T-helper 1 cell treated with Interleukin-12 subunit alpha and Interleukin-12 subunit beta and Interleukin-4 antibody, amounts not matched to agents 30 ng/mL and 1 ng/mL, for 36 hours (primary cell): ENCODE data around the gene FRS2. TPM values are rescaled to one million over a fixed set of nuclear protein-coding genes. Genes with fewer than 3 reads are reported as not detected.

Experiments
- intact Hi-C: fragments of 100-400 bp; cut with micrococcal nuclease; formaldehyde crosslinking; loops from one replicate; pipeline ENCODE4 v1.15.1; 2024
- total RNA-seq: library from RNA; stranded (reverse); gene quantifications from 2 replicates; pipeline ENCODE4 v1.2.3, GENCODE V29; 2022

Gene FRS2
- total RNA-seq, 1 donor from 2014 or later = 19.3 TPM

DNA sequence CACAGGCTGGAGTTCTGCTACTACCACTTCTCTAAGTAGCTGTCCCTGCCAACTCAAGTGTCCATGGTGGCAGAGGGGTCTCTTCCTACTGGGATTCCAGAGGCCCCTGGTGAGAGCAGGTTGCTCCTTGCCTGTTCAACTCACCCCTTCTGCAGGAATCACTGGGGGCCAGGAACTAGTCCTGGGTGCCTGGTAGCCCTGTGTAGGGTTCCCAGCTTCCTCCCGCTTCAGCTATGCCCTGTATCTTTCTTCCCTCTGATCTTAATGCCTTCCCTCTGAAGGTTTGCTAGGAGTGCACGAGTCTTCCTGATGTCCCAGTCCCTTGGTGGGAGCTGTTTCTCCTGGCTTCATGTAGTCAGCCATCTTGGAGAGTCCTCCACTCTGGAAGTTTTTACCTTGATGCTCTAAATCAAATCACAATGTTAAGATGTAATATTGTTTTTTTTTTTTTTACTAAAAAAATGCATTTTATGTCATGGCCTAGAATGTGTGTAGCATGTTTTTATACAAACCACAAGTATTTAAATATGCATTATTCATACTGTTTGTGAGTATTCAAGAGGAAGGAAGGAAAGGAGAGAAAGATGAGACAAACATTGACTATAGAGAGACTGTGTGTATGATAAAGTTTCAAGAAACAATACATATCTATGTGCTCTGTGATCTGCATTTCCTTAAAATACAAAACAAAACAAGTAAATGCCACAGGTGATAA is 54.7 kb downstream of the FRS2 start:
- intact Hi-C loops = no loop called here

DNA sequence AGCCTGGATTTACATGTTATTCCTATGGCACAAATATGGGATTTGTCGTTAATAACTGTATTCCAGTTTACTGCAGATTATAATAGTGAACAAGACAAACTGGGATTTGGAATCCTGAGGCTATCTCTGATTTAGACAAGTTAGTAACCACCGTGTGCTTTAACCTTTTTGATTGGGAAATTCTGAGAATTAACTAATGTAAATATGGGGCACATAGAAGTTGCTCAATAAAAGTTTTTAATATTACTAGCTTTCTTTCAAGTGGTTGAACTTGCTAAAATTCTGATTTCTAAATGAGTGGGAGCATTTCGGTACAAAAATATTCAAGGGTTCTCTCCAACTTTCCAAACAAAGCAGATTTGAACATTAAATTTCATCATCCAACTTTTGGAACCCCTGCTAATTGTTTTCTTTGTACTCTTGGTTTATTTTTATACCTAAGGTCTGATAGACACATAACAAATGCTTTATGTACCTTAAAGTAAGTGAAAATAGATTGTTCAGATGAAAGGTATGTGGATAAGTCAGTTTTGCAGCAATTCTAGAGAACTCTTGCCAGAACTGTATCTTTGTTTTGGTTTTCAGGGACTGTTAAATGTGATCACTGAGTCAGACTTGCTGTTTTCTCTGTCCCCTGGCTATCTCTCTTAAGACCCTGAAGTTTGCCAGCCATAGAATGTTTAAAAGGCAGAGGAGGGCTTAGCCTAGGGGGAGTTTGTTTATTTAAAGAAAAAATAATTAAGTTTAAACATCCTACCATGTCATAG is 57.5 kb downstream of the FRS2 start:
- intact Hi-C loops = no loop called here

DNA sequence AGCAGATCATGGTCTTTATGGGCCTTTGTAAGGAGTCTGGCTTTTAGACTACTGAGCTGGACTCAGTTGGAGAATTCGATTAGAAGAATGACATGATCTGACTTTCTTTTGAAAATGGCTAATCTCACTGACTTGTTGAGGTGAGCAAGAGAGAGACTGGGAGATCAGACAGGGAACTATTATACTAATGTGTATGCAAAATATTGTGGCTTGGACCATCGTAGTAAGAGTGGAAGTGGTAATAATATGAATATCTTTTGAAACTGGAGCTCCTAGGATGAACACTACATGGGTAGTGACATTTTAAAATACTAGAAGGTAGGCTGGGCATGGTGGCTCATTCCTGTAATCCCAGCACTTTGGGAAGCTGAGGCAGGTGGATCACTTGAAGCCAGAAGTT is 58.8 kb downstream of the FRS2 start:
- intact Hi-C loops = no loop called here

DNA sequence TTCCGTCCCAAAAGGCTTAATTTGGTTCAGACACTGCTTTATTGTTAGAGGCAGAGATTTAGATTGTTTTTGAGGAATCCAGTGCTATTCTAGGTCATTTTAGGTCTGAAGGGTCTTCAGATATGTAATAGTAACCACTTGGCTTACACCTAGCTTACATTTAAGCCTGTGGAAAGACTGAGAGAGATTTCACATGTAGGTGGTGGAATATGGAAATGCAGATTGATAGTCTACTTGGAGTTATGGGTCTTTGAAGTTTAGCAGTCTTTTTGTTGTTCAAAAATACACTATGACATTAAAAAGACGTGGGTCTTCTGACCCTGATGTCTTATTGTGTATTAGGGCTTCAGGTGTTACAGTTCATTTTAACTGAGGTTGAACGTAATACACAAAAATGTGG is 63.7 kb downstream of the FRS2 start:
- intact Hi-C loops = loop anchor here (5.0 kb wide), 1 partner anchor 62 kb away; the partner anchor contains the start of gene FRS2

DNA sequence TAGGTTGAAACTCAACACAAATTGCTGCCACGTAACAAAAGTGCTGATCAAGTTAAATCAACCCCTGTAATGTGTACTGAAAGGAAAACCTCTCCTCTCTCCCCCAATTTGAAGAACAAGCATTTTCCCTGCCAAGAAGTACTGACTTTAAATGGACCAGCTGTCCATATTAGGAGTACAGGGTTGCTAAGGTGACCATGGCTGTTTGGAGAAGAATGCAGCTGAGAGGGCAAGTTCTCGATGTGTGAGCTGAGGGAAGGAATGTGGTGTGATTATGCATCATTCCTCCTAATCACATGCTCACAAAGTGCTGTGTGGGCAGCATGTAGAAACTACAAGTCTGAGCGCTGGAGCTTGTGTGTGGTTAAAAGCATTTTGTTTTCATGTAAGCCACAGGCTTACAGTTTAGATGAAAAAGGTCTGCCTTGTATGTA is 64.2 kb downstream of the FRS2 start:
- intact Hi-C loops = loop anchor here (5.0 kb wide), 1 partner anchor 62 kb away; the partner anchor contains the start of gene FRS2

DNA sequence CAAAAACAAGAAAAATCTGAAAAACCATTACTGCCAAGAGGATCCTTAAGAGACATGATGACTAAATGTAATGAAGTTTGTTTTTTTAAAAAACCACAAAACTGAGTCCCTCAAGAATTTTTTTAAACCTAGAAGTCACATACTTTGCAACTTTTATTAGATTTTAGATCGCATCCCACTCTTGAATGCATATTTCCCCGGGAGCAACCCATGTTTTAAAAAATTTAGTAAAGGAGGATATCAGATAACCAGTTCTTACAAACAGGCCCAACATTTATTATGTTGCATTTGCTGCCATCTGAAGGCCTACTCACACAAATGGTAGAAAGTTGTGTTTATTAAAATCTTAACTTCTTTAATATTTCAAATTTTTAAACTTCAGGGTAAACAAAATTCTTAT is 70.8 kb downstream of the FRS2 start:
- intact Hi-C loops = no loop called here

DNA sequence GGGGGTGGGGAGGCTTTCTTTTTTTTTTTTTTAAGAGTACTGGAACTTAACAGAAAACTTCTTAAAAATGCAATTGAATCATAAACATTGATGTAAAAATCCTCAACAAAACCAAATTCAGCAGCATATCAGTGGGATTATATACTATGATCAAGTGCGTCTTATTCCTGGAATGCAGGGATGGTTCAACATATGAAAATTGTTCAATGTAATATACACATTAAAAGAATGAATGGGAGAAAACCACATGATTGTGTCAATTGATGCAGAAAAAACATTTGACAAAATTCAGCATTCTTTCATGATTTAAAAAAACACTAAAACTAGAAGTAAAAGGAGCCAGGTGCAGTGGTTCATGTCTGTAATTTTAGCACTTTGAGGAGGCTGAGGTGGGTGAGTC is 73.9 kb downstream of the FRS2 start:
- intact Hi-C loops = no loop called here

DNA sequence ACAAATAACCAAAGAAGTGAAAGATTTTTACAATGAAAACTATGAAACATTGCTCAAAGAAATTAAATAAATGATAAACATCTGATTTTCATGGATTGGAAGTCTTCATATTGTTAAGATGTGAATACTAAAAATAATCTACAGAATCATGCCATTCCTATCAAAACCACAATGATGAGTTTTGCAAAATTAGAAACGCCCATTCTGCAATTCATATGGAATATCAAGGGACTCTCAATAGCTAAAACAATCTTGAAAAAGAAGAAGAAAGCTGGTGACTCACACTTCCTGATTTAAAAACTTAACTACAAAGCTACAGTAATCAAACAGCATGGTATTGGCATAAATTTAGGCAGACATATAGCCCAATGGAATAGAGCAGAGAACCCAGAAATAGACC is 74.9 kb downstream of the FRS2 start:
- intact Hi-C loops = no loop called here

DNA sequence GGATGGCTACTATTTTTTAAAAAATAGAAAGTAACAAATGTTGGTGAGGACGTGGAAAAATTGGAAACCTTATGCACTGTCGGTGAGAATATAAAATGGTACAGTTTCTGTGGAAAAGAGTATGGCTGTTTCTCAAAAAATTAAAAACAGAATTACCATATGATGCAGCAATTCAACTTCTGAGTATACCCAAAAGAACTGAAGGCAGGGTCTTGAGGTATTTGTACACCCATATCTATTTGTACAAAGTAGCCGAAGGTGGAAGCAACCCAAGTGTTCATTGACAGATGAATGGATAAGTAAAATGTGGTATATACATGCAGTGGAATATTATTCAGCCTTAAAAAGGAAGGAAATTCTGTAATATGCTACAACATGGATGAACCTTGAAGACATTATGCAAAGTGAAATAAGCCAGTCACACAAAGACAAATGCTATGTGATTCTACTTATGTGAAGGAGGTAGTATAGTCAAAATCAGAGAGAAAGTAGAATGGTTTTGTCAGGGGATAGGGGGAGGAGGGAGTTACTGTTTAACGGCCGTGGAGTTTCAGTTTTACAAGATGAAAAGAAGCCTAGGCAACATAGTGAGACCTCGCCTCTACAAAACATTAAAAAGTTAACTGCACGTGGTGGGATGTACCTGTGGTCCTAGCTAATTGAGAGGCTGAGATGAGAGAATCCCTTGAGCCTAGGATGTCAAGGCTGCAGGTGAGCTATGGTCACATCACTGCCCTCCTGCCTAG is 76.7 kb downstream of the FRS2 start:
- intact Hi-C loops = no loop called here

DNA sequence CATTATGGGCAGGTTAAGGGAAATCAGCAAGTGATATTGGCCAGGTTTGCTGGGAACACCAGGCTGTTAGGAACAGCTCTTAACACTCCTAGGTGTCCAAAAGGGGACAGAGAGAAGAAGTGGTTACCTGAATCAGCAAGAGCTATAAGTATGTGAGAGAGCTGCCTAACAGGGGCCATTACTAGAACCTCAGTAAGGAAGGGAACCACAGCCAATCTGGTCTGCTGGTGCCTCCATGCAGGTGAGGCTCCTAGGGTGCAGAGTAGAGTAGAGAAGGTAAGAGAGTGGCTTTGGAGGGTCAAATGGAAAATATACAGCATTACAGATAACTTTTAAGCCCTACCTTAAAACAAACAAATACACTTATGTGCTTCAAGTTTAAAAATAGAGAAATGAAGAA is 78.5 kb downstream of the FRS2 start:
- intact Hi-C loops = no loop called here

DNA sequence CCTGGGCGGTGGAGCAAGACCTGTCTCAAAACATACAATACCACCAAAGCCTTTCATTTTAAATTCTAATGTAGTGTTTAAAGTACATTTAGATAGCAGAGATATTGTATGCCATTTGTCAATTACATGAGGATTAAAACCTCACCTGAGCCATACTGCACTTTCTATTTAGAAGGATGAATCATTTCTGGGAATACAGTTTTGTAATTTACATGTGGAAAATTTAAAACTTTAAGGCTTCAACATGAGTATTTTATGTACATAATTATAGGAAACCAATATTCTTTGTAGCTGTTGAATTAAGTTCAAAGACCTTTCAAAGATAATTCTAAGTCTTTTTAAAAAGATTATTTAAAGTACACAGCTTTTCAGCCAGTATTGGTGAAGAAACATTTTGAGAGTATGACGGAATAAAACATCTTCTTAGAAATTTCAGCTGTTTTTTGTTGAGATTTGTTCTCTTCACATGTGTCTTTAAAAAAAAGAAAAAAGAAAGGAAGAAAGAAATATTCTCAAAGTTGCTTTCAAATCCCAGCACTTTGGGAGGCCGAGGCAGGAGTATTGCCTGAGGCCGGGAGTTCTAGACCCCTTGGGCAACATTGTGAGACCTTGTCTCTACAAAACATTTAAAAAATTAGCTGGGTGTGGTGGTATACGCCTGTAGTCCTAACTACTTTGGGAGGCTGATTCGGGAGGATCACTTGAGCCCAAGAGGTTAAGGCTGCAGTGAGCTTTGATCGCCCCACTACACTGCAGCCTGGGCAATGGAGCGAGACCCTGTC is 80.6 kb downstream of the FRS2 start:
- intact Hi-C loops = no loop called here

DNA sequence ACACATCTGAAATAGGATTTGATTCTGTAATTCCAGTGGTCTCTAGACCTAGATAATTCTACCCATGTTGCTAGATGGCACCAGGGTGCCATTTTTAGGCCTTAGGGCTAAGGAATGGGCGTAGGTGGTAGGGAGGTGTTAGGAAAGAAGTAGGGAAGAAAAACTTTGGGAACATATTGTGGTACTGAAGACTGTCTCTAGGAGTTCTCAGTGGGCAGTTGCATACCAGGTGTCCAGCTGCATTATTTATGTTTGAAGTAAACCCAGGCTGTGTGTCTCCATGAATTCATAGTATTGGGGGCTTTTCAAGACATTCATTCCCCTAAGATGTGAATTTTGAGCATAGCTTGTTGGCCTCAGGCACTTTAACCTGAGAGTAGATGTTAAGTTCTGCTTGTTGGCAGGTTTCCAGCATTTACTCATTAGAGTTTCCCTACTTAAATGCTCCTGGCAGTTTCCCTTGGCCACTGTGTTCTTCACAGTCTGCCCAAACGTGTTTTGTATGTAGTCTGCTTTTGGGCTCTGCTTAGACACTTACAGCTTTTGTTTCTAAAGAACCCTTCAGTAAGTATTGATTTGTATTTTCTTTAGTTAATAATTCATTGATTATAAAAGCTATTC is 83.5 kb downstream of the FRS2 start:
- intact Hi-C loops = no loop called here

DNA sequence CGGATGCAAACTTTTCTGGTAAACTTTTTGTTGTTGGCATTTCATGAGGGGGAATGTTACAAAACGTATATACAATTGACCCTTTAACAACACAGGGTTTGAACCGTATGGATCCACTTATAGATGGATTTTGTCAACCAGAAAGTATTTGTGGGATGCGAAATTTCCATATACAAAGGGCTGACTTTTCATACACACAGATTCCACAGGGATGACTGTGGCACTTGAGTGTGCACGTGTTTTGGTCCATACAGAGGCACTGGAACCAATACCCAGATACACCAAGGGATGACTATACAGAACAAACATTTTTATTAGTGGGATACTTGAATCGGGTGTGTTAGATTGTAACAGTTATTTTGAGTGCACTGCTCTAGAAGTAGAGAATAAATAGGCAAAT is 85.3 kb downstream of the FRS2 start:
- intact Hi-C loops = no loop called here

DNA sequence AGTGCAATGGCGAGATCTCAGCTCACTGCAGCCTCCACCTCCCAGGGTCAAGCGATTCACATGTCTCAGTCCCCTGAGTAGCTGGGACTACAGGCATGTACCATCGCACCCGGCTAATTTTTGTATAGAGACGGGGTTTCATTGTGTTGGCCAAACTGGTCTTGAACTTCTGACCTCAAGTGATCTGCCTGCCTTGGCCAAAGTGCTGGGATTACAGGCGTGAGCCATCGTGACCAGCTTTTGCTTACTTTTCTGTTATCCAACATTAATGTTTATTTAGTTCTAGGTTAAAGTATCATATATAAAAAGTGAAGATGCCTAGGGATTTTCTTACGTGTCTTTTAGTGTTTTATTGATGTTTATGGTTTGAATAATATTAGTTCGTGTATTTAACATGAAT is 86.2 kb downstream of the FRS2 start:
- intact Hi-C loops = no loop called here

DNA sequence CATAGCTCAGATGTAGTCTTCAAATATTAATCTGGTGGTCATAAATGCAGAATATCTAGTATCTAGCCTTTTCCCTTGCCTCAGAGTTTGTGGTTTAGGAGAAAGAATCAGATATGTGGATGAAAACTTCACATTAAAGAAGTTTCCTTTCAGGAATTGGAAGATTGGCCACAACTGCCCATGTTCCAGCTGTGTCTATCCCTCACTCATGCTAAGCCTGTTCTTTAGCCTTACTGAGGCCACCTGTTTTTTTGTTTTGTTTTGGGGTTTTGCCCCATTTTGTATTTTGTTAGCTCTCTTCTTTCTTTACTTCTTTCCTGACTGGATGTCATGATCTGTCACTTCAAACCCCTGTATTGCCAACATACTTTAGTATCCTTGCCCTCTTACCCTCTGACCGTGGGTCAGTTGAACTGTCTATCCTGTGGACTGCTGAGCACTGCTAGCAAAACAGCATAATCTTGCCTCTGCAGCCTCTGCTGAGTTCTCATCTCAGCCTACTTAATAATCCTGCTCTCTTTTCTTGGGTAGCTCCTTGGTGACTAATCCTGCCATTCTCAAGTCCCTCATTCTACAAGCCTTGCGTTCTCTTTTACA is 93.1 kb downstream of the FRS2 start:
- intact Hi-C loops = no loop called here

DNA sequence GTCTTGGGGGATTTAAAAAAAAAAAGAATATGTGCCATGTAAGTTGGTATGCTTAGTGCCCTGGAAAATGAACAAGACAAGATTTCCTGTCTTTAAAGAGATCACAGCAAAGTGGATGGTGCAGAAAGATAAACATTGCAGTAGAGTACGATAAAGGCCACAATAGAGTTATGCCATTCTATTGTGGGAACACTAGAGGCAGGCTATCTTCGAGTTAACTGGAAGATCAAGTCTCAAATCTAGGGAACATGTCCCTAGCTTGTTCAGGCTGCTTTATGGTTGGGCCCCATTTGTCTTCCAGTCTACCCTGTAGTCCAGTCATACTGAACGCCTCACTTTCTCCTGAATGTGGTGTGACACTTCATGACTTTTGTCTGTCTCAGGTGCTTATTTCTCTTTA is 96.4 kb downstream of the FRS2 start:
- intact Hi-C loops = no loop called here

DNA sequence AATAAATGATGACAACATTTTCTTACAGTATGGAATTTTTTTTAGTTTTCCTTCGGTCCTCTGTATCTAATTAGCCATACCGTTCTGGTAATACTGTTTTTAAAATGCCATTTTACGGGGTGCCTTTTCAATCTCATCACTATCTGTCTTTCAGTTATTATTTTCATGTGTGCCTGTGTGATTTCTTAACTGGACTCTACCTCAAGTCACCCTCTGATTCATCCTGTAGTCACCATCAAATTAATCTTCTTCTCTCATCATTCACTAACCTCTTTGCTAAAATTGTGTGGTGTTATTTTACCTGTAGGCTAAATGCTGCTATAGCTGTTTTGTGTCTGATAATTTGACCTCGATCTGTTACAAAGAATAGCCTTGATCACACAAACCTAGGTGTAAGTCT is 99.0 kb downstream of the FRS2 start:
- intact Hi-C loops = no loop called here

DNA sequence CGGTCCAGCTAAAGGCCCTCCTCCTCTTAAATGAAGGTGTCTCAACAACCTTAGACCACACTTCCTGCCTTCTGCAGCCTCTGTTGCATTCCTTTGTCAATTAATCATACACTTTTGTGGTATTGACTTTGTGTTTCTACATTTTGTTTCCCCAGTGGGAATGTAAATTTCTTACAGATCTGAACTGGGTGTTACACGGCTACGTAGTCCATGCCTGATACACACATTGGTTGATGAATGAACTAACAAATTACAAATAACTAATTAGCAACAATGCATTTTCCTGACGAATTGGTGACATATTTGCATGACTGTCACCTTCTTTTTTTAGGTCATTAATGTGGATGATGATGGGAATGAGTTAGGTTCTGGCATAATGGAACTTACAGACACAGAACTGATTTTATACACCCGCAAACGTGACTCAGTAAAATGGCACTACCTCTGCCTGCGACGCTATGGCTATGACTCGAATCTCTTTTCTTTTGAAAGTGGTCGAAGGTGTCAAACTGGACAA is 99.9 kb downstream of the FRS2 start:
- intact Hi-C loops = loop anchor here (1.0 to 2.0 kb wide), 6 partner anchors 69 to 279 kb away; partner anchors contain the start of gene FRS2

DNA sequence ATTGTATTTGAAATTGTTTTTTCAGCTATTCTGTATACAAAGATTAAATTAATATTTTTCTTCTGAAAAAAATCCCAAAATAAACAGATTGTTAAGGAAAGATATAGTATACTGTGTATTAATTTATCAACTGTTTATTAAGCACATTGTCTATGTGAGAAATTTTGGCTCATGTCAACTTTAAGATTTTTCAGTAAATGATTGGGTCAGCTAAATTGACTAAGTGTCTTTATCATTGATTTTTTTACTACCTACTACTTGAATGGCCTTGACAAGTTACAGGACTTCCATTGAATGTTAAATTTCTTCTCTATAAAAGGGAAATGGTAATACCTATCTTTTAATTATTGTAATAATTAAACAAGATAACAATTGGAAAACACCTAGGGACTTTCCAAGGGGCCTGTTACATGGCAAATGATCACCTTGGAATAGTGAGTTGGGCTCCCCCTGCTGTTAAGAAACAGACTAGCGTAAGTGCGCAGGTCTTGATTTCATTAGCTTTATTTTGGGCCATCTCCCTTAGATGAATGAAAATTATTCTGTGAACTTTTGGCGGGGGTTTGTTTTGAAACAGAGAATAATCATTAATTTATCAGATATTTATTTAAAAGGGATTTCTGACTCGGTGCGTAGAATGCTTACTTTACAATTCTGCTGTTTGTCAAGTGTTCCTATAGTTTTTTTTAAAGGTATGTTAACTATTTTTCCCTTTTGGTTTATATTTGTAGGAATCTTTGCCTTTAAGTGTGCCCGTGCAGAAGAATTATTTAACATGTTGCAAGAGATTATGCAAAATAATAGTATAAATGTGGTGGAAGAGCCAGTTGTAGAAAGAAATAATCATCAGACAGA is 100.6 kb downstream of the FRS2 start:
- intact Hi-C loops = loop anchor here (1.0 to 2.0 kb wide), 8 partner anchors 15 to 416 kb away; partner anchors contain the start of genes CCT2 and FRS2
